OCI-LY7 (cell line): ENCODE results near the gene STN1.

ENCODE experiments used
- CTCF ChIP-seq: fragments of 200-600 bp; sonication (generic); conservative IDR thresholded peaks from 2 replicates; pipeline ENCODE4 v1.5.1; 2014; ENCODE audit warnings: mild to moderate bottlenecking, antibody characterized with exemption, low read length, moderate library complexity, mixed read lengths
- EZH2phosphoT487 ChIP-seq: fragments of 200-600 bp; sonication (generic); IDR thresholded peaks from 2 replicates; pipeline ENCODE4 v1.6.1; 2018; ENCODE audit warnings: low read depth, borderline replicate concordance, mild to moderate bottlenecking, mixed run types, antibody characterized with exemption, low read length, moderate library complexity, mixed read lengths

- TF ChIP-seq CTCF (no peak), EZH2phosphoT487 (no peak)
These were observed 80.0 kb downstream of the STN1 start for GRCh38 chr10:103838070-103838395.
